Naive thymus-derived CD4-positive, alpha-beta T cell (primary cell): ENCODE results near the gene RHOXF1. TPM values are rescaled to one million over a fixed set of nuclear protein-coding genes. Genes with fewer than 3 reads are reported as not detected.
"Not testable (repeated sequence)": the region's sequence is repeated elsewhere in the genome, so short reads cannot be mapped to it uniquely, and the experiment has no call there.

Experiments
- ATAC-seq: fragments of 150-1000 bp; cut with Tn5 transposase; 2 replicates; pipeline ENCODE4 v1.10.0; 2021; ENCODE audit warnings: mild to moderate bottlenecking, moderate library complexity
- CTCF ChIA-PET: fragments of 350-600 bp; sonication (Branson Sonifier 250); formaldehyde crosslinking; loops from one replicate; lab custom pipeline; 2021; ENCODE audit warnings: antibody characterized with exemption; lab: Charles Lee
- POLR2A ChIA-PET: fragments of 350-600 bp; sonication (Branson Sonifier 250); formaldehyde crosslinking; loops from one replicate; lab custom pipeline; 2021; ENCODE audit warnings: antibody characterized with exemption, inconsistent platforms; lab: Charles Lee
- DNase-seq, 9 donors: peaks; one replicate each; pipeline versions ENCODE4 v3.0.0 to v3.0.0-alpha.2; 2020 to 2022; ENCODE audit warnings: mixed read lengths in 1 of 9
- H3K27ac ChIP-seq: one replicate; pipeline ENCODE4 v1.7.0; 2013; ENCODE audit warnings: mild to moderate bottlenecking, low read depth, low read length, moderate library complexity
- H3K27me3 ChIP-seq, 2 donors: one replicate each; pipeline ENCODE4 v1.7.0; 2013; ENCODE audit warnings: low read length in 2 of 2, mild to moderate bottlenecking in 2 of 2, moderate library complexity in 2 of 2; ENCODE audit not compliant: control insufficient read depth in 2 of 2, insufficient read depth in 2 of 2
- H3K36me3 ChIP-seq, 3 experiments: 1 replicate in 2 of 3; 2 replicates in 1 of 3; pipeline ENCODE4 v1.7.0; 2013; ENCODE audit warnings: low read length in 3 of 3, mild to moderate bottlenecking in 3 of 3, moderate library complexity in 1 of 3; ENCODE audit not compliant: insufficient read depth in 3 of 3, control insufficient read depth in 2 of 3
- H3K4me1 ChIP-seq, 2 donors: one replicate each; pipeline ENCODE4 v1.7.0; 2013; ENCODE audit warnings: low read length in 2 of 2, mild to moderate bottlenecking in 2 of 2, moderate library complexity in 1 of 2; ENCODE audit not compliant: control insufficient read depth in 2 of 2, insufficient read depth in 2 of 2
- H3K4me3 ChIP-seq: 2 replicates; pipeline ENCODE4 v1.7.0; 2013; ENCODE audit warnings: mild to moderate bottlenecking, low read length
- H3K9me3 ChIP-seq, 3 experiments: 1 replicate in 2 of 3; 2 replicates in 1 of 3; pipeline ENCODE4 v1.7.0; 2013; ENCODE audit warnings: low read length in 3 of 3; ENCODE audit not compliant: control insufficient read depth in 2 of 3
- H3K27ac Mint-ChIP-seq, 9 donors: one replicate each; pipeline ENCODE4 v1.8.0; 2020 to 2022; ENCODE audit warnings: mixed read lengths in 9 of 9, mild to moderate bottlenecking in 8 of 9, moderate library complexity in 5 of 9, inconsistent platforms in 2 of 9
- H3K27me3 Mint-ChIP-seq, 5 donors: one replicate each; pipeline ENCODE4 v1.8.0; 2021 to 2022; ENCODE audit warnings: mixed read lengths in 5 of 5, mild to moderate bottlenecking in 1 of 5
- H3K36me3 Mint-ChIP-seq, 5 donors: one replicate each; pipeline ENCODE4 v1.8.0; 2020 to 2022; ENCODE audit warnings: mixed read lengths in 5 of 5, mild to moderate bottlenecking in 3 of 5, inconsistent platforms in 1 of 5
- H3K4me1 Mint-ChIP-seq, 7 donors: one replicate each; pipeline ENCODE4 v1.8.0; 2020 to 2022; ENCODE audit warnings: mixed read lengths in 7 of 7, mild to moderate bottlenecking in 3 of 7, inconsistent platforms in 1 of 7
- H3K4me3 Mint-ChIP-seq, 10 donors: one replicate each; pipeline ENCODE4 v1.8.0; 2020 to 2022; ENCODE audit warnings: mild to moderate bottlenecking in 10 of 10, mixed read lengths in 10 of 10, moderate library complexity in 6 of 10, inconsistent platforms in 2 of 10
- H3K9me3 Mint-ChIP-seq, 11 donors: one replicate each; pipeline ENCODE4 v1.8.0; 2020 to 2022; ENCODE audit warnings: mixed read lengths in 11 of 11, mild to moderate bottlenecking in 4 of 11, inconsistent platforms in 1 of 11, moderate library complexity in 1 of 11
- intact Hi-C, 2 donors: fragments of 100-400 bp; cut with micrococcal nuclease; formaldehyde crosslinking; loops; one replicate each; pipeline ENCODE4 v1.15.1; 2023
- polyA plus RNA-seq, 2 donors: library from polyadenylated mRNA; unstranded; fragments of 300-500 nt; fragmentation: Illumina TruSeq; gene quantifications; one replicate each; pipeline ENCODE4 v1.2.3, GENCODE V29; 2021
- total RNA-seq, 6 experiments: library from RNA in 5 of 6; stranded (reverse) in 5 of 6; gene quantifications; 1 replicate in 5 of 6; 2 replicates in 1 of 6; pipeline ENCODE4 v1.2.3 and lab custom pipeline; 2021 to 2026

Gene RHOXF1
- total RNA-seq (1 to 10 TPM in 2 of 5 experiments, under 1 TPM in 2, not detected in 1; 0.51 to 1.9 (median 0.99) TPM), polyA plus RNA-seq (under 1 TPM in 1 of 2 donors, not detected in 1; 0.37 TPM), total RNA-seq (lab: John Stamatoyannopoulos, UW) (1.5 reads per million, percentile 4 among the genes with 10 or more reads in this experiment)

DNA sequence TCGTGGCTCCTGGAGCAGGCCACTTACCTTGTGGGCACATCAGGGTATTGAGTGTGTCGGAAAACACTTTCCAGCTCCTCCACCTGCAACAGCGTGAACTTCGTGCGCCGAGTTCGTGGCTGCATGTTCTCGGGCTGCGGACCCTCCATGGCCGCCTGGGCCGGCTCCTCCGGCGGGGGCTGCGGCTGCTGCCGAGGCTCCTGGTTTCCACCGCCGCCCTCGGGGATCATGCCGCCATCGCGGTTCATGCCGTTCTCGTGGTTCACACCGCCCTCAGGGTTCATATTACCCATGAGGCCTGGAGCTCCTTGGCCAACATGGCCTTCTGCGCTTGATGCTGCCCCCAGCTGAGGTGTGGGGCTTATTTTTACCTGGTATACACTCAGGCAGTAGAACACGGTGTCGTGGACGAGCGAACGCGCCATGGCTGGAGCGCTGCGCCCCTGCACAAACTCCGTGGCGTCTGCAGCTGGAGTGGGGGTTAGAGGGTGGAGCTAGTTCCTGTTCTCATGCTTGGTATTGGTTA lies at the start of gene RHOXF1:
Gene RHOXF1 (minus strand): TSS at position 476 of the 526 bp plus-strand sequence. CDS start 51 bp downstream, at position 425.
- CTCF ChIA-PET = no interaction called here
- Histone ChIP-seq H3K27ac (no peak within 1 kb of the TSS), H3K36me3 (no peaks in the 10 kb centered on the region), H3K4me3 (no peak within 1 kb of the TSS), H3K9me3 (no peaks in the 10 kb centered on the region), H3K27me3 (no peaks in the 10 kb centered on the region), H3K4me1 (no peaks in the 10 kb centered on the region)
- no peak for ATAC-seq
- Mint-ChIP-seq H3K36me3 (no peaks in the 10 kb centered on the region), H3K27ac (no peak within 1 kb of the TSS), H3K9me3 (no peaks in the 10 kb centered on the region), H3K27me3 (peaks cover 0 to 2% (median 0%) of the 10 kb centered on the region in 5 donors), H3K4me3 (no peak within 1 kb of the TSS), H3K4me1 (no peaks in the 10 kb centered on the region)
- POLR2A ChIA-PET = no interaction called here
- DNase-seq = no peak
- intact Hi-C loops = no loop called here

DNA sequence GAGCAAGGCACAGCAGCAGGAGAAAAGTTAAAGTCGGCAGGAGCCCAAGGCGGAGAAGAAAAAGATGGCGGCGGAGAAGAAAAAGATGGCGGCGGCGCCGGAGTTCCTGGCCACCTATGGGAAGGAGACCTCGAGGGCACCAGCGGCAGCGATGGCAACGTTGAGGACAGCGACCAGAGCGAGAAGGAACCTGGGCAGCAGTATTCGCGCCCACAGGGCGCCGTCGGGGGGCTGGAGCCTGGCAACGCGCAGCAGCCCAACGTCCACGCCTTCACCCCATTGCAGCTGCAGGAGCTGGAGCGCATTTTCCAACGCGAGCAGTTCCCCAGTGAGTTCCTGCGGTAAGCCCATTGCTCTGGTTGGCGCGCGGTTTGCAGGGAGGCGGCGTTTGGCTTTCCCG lies 43.4 kb upstream of the RHOXF1 start:
- H3K4me3 Mint-ChIP-seq, H3K4me1 ChIP-seq, POLR2A ChIA-PET, H3K27me3 ChIP-seq, DNase-seq, intact Hi-C loops, H3K27ac Mint-ChIP-seq, CTCF ChIA-PET, H3K4me1 Mint-ChIP-seq, H3K36me3 ChIP-seq, H3K36me3 Mint-ChIP-seq, H3K9me3 Mint-ChIP-seq, H3K4me3 ChIP-seq, ATAC-seq, H3K27me3 Mint-ChIP-seq, H3K9me3 ChIP-seq, H3K27ac ChIP-seq: not testable (repeated sequence)

- H3K27me3 Mint-ChIP-seq, POLR2A ChIA-PET, DNase-seq, H3K4me1 Mint-ChIP-seq, H3K27ac Mint-ChIP-seq, H3K27ac ChIP-seq, ATAC-seq, CTCF ChIA-PET, H3K36me3 ChIP-seq, H3K4me3 Mint-ChIP-seq, H3K4me3 ChIP-seq, H3K9me3 ChIP-seq, intact Hi-C loops, H3K9me3 Mint-ChIP-seq, H3K36me3 Mint-ChIP-seq, H3K27me3 ChIP-seq, H3K4me1 ChIP-seq: not testable (repeated sequence)
These were observed 42.6 kb upstream of the RHOXF1 start, which contains the start of gene RHOXF2 for GRCh38 chrX:120158313-120158712. TSS of gene RHOXF2 (plus strand) at chrX:120158613. CDS start at chrX:120158751, 138 bp downstream.

DNA sequence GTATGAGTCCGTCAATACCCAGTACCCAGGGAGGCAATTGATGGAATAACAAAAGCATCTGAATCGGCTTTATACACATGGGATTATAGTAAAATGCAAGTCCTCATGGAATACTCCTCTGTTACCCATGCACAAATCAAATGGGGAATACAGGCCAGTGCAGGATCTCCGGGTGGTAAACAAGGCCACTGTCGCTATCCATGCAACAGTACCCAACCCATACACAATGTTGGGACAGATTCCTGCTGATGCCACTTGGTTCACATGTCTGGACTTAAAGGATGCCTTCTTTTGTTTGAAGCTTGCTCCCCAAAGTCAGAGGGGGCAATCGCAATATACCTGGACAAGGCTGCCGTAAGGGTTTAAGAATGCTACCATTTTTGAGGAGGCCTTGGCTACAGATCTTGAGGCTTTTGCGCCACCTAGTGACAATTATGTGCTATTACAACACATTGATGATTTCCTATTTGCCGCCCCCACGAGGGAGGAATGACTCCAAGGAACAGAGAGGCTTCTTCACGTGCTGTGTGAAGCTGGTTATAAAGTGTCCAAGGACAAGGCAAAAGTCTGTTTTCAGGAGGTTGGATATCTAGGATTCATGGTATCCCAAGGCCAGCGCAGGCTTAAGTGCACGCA lies 34.5 kb upstream of the RHOXF1 start:
- intact Hi-C loops = not testable (repeated sequence)

DNA sequence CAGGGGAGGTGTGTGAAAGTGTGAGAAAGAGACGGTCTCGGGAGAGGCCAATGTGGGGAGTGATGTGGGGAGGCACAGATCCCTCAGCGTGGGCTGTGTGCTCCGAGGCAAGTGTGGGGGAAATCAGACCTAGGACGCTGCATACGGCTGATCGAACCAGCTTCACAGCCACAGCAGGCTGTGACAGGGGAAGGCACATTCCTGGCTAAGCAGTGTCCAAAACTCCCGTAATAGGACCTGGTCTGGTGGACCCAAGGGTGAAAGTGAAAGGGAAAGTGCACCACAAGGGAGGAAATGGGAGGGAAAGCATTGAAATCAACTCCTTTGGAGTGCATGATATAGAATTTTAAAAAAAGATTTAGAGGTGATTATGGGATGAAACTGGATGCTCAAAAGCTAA lies 31.8 kb upstream of the RHOXF1 start:
- Mint-ChIP-seq H3K9me3 (peaks cover 0 to 7% (median 2%) of the 10 kb centered on the region in 11 donors), H3K27me3 (no peaks in the 10 kb centered on the region), H3K27ac (peak overlapping the region in 1 of 9 donors; percentile 53), H3K4me1 (peaks cover 4 to 30% (median 15%) of the 10 kb centered on the region in 7 donors), H3K36me3 (peaks cover 0 to 6% (median 0%) of the 10 kb centered on the region in 5 donors), H3K4me3 (no peak overlapping the region)
- H3K27ac ChIP-seq = no peak overlapping the region
- no peak overlapping the region for H3K4me3 ChIP-seq
- DNase-seq (no peak), ATAC-seq (no peak)
- no peaks in the 10 kb centered on the region for H3K36me3 ChIP-seq
- no peaks in the 10 kb centered on the region for H3K9me3 ChIP-seq
- ChIA-PET POLR2A (no interaction called here), CTCF (interaction anchor here (0.7 kb wide), 1 partner anchor 49 kb away, joined by 3 read pairs; no protein-coding TSS in a partner anchor)
- H3K27me3 ChIP-seq = no peaks in the 10 kb centered on the region
- H3K4me1 ChIP-seq = peaks cover 0 to 9% of the 10 kb centered on the region in 2 donors
- intact Hi-C loops = no loop called here

More for the DNA sequence above, 34.5 kb upstream of the RHOXF1 start:
- CTCF ChIA-PET, H3K4me3 ChIP-seq, H3K36me3 ChIP-seq, H3K36me3 Mint-ChIP-seq, H3K9me3 ChIP-seq, H3K9me3 Mint-ChIP-seq, POLR2A ChIA-PET, H3K27me3 Mint-ChIP-seq, H3K27ac Mint-ChIP-seq, H3K4me3 Mint-ChIP-seq, H3K27me3 ChIP-seq, H3K4me1 ChIP-seq, DNase-seq, H3K27ac ChIP-seq: not testable (repeated sequence)
- peak; percentile 49 for ATAC-seq
- peaks cover 4 to 19% (median 9%) of the 10 kb centered on the region in 7 donors for H3K4me1 Mint-ChIP-seq

- H3K9me3 Mint-ChIP-seq, H3K9me3 ChIP-seq, H3K4me1 ChIP-seq, DNase-seq, H3K27ac ChIP-seq, H3K27me3 ChIP-seq, H3K36me3 ChIP-seq, intact Hi-C loops, CTCF ChIA-PET, ATAC-seq, H3K27me3 Mint-ChIP-seq, H3K4me3 ChIP-seq, H3K36me3 Mint-ChIP-seq, POLR2A ChIA-PET, H3K4me3 Mint-ChIP-seq: not testable (repeated sequence)
- peak overlapping the region in 3 of 9 donors; percentile 5 to 21 (median 6) for H3K27ac Mint-ChIP-seq
- peaks cover 4 to 32% (median 15%) of the 10 kb centered on the region in 7 donors for H3K4me1 Mint-ChIP-seq
These were observed 30.6 kb upstream of the RHOXF1 start for GRCh38 chrX:120146323-120146722.
